Measurements from ENCODE around the gene LYRM4. TPM values are rescaled to one million over a fixed set of nuclear protein-coding genes. Genes with fewer than 3 reads are reported as not detected.

LYRM4 gene
- total RNA-seq, 2 experiments from 2014 or later: 24.8 to 28.1 TPM

GRCh38 chr6:5149891-5150290 lies 110.9 kb downstream of the LYRM4 start:
- no peaks in the 10 kb centered on the region for H3K9me3 Mint-ChIP-seq
- no peak overlapping the region for H3K27ac ChIP-seq (ENCODE audit: low read depth in 1 of 2, low read length in 2 of 2)
- no peaks in the 10 kb centered on the region for H3K9me3 ChIP-seq (ENCODE audit: control insufficient read depth in 1 of 2, insufficient read depth in 1 of 2, low read length in 2 of 2)
- H3K4me3 Mint-ChIP-seq: no peak overlapping the region
- TF ChIP-seq CTCF (IDR thresholded peaks at IDR 0.05): no peak
- no peaks in the 10 kb centered on the region for H3K4me1 ChIP-seq (ENCODE audit: insufficient read depth, low read length)
- no peak overlapping the region for H3K27ac Mint-ChIP-seq
- no peak overlapping the region for H3K4me3 ChIP-seq (ENCODE audit: low read length)
- H3K36me3 ChIP-seq (ENCODE audit: insufficient read depth, low read length): no peaks in the 10 kb centered on the region
- intact Hi-C loops (cut with DNase I, micrococcal nuclease): loop anchor here in 1 of 2 experiments (5.0 kb wide), 2 partner anchors 52 to 1167 kb away; no protein-coding TSS in a partner anchor
- H3K27me3 Mint-ChIP-seq: no peaks in the 10 kb centered on the region
- no peak for ATAC-seq (ENCODE audit: poor library complexity)
- no peaks in the 10 kb centered on the region for H3K36me3 Mint-ChIP-seq (ENCODE audit: low read depth)
- no peak for DNase-seq
- H3K27me3 ChIP-seq (ENCODE audit: control insufficient read depth in 1 of 2, insufficient read depth in 2 of 2, low read length in 2 of 2): no peaks in the 10 kb centered on the region
- ChIA-PET CTCF (no interaction called here), POLR2A (no interaction called here)
- no peaks in the 10 kb centered on the region for H3K4me1 Mint-ChIP-seq (ENCODE audit: low read depth)

- Histone ChIP-seq H3K36me3 (ENCODE audit: insufficient read depth, low read length) (no peaks in the 10 kb centered on the region), H3K27me3 (ENCODE audit: control insufficient read depth in 1 of 2, insufficient read depth in 2 of 2, low read length in 2 of 2) (no peaks in the 10 kb centered on the region), H3K9me3 (ENCODE audit: control insufficient read depth in 1 of 2, insufficient read depth in 1 of 2, low read length in 2 of 2) (no peaks in the 10 kb centered on the region), H3K4me3 (ENCODE audit: low read length) (no peak overlapping the region), H3K27ac (ENCODE audit: low read depth in 1 of 2, low read length in 2 of 2) (no peak overlapping the region), H3K4me1 (ENCODE audit: insufficient read depth, low read length) (no peaks in the 10 kb centered on the region)
- intact Hi-C loops (cut with DNase I, micrococcal nuclease): loop anchor here in 1 of 2 experiments (5.0 kb wide), 1 partner anchor 1168 kb away; no protein-coding TSS in a partner anchor
- Mint-ChIP-seq H3K36me3 (ENCODE audit: low read depth) (no peaks in the 10 kb centered on the region), H3K4me1 (ENCODE audit: low read depth) (no peaks in the 10 kb centered on the region), H3K27me3 (no peaks in the 10 kb centered on the region), H3K4me3 (no peak overlapping the region), H3K27ac (no peak overlapping the region), H3K9me3 (no peaks in the 10 kb centered on the region)
- CTCF ChIA-PET: no interaction called here
- DNase-seq (no peak), ATAC-seq (ENCODE audit: poor library complexity) (no peak)
- POLR2A ChIA-PET: interaction anchor here (0.8 kb wide), 1 partner anchor 1513 kb away, joined by 3 read pairs; no protein-coding TSS in a partner anchor
- no peak for TF ChIP-seq CTCF (IDR thresholded peaks at IDR 0.05)
These were observed 111.5 kb downstream of the LYRM4 start for GRCh38 chr6:5149159-5149704.

- H3K4me1 ChIP-seq (ENCODE audit: insufficient read depth, low read length): no peaks in the 10 kb centered on the region
- DNase-seq: no peak
- H3K36me3 ChIP-seq (ENCODE audit: insufficient read depth, low read length): no peaks in the 10 kb centered on the region
- no peaks in the 10 kb centered on the region for H3K36me3 Mint-ChIP-seq (ENCODE audit: low read depth)
- H3K27ac Mint-ChIP-seq: no peak overlapping the region
- no peaks in the 10 kb centered on the region for H3K9me3 Mint-ChIP-seq
- peaks cover 4% of the 10 kb centered on the region for H3K4me1 Mint-ChIP-seq (ENCODE audit: low read depth)
- TF ChIP-seq CTCF (IDR thresholded peaks at IDR 0.05): no peak
- no peaks in the 10 kb centered on the region for H3K27me3 Mint-ChIP-seq
- no peaks in the 10 kb centered on the region for H3K27me3 ChIP-seq (ENCODE audit: control insufficient read depth in 1 of 2, insufficient read depth in 2 of 2, low read length in 2 of 2)
- H3K4me3 ChIP-seq (ENCODE audit: low read length): no peak overlapping the region
- H3K4me3 Mint-ChIP-seq: no peak overlapping the region
- no peak for ATAC-seq (ENCODE audit: poor library complexity)
- no peaks in the 10 kb centered on the region for H3K9me3 ChIP-seq (ENCODE audit: control insufficient read depth in 1 of 2, insufficient read depth in 1 of 2, low read length in 2 of 2)
- CTCF ChIA-PET: no interaction called here
- POLR2A ChIA-PET: interaction anchor here (1.3 kb wide), 1 partner anchor 28 kb away, joined by 3 read pairs; no protein-coding TSS in a partner anchor
- intact Hi-C loops (cut with DNase I, micrococcal nuclease): loop anchor here in 1 of 2 experiments (5.0 kb wide), 1 partner anchor 1171 kb away; no protein-coding TSS in a partner anchor
- no peak overlapping the region for H3K27ac ChIP-seq (ENCODE audit: low read depth in 1 of 2, low read length in 2 of 2)
These were observed 114.4 kb downstream of the LYRM4 start for GRCh38 chr6:5146398-5146797.

All from CD4-positive, alpha-beta T cell (primary cell).